ENCODE measurements around the gene STK24.

STK24 gene

DNA sequence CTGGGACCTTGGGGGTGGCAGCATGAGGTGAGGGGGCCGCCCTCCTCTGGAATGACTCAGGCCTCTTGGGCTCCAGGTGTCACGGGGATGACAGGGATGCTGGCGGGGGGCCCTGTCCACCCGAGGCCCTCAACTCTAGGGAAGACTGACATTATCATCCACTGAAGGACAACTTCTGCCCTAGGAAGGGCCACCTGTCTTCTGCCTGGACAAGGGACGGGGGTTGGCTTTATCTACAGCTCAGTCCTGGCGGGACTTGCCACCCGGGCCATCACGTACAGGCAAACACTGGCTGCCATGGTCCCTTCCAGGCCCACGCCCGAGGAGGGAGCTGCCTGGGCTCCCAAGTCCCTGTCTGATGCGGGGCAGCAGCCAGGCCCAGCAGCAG, 130.7 kb downstream of the STK24 start:
- no peak for DNase-seq

DNA sequence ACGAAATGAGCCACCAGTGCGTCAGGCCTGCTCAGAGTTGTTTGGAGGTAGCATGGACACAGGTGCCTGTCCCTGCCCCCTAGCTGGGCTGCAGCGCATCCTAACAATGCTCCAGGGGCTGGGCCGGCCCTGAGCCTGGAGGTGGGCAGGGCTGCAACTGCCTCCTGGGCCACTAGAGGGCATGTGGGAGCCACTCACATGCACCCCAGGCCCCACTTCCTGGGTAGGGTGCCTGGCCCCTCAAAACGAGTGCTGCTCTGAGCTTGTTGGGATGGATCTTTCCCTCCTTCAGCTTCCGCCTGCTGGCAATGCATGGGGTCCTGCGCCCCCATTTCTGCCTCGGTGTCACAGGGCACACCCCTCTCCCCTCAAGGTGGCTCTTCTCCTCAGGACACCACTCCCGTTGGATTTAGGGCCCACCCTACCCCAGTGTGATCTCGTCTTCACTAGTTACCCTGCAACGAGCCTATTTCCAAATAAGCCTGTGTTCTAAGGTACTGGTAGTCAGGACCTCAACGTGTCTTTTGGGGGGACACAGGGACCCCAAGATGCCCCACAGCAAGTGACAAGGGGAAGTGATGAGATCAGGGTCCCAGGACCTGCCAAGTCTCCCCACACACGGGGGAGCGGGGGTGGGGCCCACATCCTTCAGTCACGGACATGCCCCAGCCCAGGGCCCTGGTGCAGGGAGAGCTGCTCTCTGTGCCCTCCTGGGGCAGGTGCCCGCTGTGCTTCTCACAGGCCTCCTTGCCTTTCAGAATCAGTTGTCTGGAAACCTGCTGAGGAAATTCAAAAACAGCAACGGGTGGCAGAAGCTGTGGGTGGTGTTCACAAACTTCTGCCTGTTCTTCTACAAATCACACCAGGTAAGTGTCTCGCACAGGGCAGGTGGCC, 131.3 kb downstream of the STK24 start:
- peak; percentile 47 to 66 for DNase-seq

DNA sequence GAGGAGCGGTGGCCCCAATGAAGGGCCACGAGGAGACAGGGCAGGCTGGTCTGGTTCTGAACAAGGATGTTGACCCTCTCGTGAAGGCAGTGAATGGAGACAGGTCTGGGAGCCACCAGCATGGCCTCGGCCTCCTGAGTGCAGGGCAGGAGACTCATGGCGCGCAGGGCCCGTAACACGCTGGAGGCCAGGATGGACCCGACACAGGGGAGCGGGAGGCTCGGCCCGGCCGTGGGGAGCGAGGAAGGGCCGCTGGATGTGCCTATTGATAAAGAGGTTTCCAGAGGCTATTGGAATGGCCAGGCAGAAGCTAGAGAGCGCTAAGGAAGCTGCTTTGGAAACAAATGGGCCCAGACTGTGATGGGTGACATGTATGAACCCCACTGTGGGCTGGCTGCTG, 132.5 kb downstream of the STK24 start:
- DNase-seq, result no peak

DNA sequence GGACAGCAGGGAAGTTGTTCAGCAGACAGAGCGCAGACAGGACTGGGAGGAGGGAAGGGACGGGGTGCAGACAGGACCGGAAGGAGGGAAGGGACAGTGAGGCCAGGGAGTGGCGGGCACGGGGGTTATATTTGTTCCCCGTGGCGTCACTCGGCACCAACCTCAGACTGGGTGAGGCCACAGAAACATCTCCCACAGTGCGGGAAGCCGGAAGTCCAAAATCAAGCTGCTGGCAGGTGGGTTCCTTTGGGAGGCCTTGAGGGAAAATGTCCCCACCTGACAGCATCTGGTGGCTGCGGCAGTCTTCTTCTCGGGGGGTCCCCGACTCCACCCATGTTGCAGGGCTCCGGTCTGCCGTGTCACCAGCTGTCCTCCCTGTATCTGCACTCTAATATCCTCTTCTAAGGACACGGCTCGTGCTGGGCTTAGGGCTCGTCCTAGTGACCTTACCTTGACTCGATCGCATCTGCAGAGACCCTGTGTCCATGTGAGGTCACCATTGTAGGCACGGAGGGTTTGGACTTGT, 133.0 kb downstream of the STK24 start:
- DNase-seq, result no peak

DNA sequence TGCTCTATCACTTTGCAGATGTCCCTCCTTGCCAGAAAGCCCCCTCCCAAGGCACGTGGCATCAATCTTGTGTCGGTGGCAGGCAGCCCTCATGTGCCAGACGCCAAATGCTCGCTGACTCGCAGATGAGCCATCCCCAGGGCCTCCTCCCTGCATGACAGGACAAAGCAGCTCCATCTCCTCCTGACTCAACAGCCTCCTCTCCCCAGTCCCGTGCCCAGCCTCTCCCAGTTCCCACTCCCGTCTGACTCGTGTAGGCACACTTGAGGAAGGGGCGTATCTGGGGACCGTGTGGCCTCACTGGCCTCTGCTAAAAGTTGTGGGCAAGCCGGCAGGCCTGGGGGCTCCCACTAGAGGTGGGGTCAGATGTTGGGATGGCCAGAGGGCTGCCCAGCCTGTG, 133.6 kb downstream of the STK24 start:
- DNase-seq, result no peak

DNA sequence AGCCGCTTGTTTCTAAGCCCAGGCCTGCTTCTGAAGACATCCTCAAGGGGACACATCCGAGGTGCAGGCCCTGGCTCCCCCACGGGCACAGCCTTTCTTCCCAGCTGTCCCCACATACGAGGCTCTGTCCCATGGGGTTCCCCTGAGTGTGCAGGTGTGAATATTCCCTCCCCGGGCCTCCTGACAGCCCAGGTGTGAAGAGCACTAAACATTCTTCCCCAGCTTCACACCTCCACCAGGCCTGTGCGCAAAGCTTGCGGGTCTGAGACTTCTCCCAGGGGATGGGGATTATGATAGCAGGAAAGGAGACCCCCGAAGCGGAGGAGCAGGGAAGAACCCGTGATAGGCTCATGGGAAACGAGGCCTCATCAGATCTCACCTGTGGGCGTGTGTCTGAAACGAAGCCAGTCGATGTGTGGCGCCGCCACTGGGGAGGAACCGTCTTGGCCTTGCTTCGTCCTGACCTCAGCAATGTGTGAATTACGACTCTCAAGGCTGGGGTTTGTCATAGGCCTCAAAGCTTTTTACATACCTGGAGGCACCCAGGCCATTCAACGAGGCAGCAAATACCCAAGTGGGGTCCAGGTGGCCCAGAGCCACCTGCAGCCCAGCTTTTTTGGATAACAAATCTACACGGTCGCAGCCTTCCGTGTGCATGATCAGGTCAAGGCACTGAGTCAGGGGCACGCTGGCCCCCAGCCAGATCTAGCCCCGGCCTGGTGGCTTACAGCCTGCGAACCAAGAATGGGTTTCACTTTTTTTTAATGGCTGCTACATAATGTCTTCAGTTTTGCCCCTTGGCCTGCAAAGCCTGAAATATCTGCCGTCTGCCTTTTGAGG, 134.3 kb downstream of the STK24 start:
- no peak for DNase-seq

DNA sequence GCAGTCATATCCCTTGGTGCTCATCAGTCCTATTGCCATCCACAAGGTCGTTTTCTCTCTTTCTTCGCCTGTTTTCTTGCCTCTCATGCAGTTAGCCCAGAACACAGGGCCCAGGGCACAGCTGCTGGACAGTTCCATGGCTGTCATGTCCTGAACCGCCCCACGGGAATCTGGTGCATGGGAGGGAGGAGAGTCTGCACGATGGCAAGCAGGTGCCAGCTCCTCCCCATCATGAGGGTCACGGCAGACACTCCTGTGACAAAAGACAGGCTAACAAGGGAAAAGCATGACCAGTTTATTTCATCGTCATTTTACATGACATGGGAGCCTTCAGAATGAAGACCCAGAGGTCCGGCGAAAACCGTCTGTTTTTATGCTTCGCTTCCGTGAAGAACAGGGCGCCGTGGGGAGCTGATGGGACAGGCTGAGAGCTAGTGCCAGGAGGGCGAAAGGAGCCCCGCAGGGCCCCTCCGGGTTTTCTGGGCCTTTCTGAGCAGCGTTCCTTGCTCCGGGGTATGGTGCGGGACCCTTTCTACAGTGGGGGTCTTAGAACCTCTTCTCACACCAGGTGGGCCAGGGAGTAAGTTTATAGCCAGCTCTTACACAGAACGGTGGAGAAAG, 135.7 kb downstream of the STK24 start:
- DNase-seq, result no peak

DNA sequence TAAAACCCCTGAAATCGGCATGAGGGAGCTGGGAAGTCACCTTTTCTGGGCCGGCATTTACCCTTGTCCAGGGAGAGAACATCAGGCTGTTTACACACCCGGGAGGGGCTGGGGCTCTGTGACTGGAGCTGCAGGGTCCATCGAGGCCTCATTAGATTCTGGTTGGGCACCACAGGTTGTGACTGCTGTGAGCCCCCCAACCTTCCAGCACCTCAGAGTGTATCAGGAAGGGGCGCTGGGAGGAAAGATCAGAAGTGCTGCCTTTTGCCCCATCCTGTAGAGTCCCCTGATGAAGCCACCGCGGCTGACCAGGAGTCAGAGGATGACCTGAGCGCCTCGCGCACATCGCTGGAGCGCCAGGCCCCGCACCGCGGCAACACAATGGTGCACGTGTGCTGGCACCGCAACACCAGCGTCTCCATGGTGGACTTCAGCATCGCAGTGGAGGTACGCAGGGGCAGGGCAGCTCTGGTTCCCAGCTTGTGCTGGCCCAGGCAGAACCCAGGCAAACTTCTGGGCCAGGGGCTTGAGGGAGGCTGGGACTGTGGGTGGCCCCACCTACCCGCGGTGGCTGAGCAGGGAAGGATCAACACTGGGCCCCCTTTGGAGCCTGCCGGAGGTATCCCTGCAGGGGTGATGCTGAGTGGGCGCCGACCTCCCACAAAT, 136.4 kb downstream of the STK24 start:
- DNase-seq, result no peak

DNA sequence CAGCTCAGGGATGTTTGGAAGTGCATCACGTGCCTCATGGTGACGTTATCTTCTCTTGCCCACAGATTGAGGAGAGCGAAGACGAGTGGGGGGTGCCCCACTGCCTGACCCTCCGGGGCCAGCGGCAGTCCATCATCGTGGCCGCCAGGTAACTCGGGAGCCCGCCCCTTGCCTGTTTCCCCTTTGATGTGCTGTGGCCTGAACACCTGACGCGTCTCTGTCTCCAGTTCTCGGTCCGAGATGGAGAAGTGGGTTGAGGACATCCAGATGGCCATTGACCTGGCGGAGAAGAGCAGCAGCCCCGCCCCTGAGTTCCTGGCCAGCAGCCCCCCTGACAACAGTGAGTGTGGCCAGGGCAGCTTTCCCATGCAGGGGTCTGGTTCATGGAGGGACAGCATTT, 137.0 kb downstream of the STK24 start:
- no peak for DNase-seq

DNA sequence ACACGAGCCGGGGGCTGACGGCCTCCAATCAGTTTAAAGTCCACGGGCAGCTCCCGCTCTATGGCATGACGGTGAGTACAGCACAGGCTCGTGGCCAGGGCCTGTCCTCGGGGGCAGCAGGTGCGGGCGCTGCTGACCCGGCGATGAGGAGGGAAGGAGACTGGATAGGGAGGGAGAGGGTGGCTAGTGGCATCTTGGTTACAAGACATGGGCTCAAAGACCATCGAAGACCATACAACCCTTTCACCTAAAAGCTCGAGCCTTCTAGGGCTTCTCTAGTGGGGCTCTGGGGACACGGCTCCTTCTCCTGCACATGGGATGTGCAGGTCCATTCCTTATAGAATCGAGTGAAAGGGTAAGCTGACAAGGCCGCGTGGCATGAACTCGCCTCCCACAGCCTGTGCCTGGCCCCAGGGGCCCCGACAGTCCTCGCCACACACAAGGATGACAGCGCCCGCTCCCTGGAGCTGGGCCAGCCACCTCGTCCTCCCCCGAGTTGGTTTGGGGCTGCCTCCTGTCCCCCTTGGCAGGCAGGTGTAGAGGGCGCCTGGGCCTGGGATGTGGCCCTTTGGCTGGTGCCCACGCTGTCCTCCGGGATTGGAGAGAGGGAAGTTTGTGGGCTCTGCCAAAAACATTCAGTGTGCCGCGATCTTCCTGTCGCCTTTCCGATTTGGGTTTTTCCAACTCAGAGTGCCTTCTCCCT, 137.6 kb downstream of the STK24 start:
- DNase-seq, result no peak

DNA sequence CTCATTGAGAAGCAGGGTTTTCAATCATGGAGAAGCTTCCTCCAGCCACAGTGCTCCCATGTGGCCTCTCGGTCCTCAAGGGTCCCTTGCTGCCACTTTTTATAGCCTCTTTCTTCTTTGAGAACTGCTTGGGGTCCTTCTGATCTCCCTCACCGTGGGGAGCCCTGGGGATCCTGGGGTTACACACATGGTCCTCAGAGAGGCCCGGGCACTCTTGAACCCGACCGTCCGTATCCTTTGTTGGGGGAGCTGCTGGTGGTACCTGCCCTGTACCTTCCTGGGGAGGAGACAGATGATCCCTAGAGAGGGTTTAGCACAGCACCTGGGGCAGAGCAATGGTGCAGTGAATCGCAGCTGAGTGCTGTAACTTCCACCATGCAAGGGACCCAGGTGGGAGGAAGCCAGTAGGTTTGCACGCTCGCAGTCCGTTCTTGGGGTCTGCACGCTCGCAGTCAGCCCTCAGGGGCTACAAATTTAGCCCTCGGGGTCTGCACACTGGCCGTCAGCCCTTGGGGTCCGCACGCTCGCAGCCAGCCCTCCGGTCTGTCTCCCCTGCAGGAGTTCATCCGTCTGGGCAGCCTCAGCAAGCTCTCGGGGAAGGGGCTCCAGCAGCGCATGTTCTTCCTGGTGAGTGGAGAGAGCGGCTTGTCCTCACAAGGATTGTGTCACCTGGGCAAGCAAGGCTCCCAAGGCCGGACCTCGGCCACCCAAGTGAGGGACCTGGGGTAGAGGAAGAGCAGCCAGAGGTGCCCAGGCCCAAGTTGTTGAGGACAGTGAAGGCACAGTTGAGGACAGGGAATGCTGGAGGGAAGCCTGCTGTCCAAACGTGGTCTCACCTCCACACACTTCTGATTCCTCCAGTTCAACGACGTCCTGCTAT, 138.4 kb downstream of the STK24 start:
- no peak for DNase-seq

DNA sequence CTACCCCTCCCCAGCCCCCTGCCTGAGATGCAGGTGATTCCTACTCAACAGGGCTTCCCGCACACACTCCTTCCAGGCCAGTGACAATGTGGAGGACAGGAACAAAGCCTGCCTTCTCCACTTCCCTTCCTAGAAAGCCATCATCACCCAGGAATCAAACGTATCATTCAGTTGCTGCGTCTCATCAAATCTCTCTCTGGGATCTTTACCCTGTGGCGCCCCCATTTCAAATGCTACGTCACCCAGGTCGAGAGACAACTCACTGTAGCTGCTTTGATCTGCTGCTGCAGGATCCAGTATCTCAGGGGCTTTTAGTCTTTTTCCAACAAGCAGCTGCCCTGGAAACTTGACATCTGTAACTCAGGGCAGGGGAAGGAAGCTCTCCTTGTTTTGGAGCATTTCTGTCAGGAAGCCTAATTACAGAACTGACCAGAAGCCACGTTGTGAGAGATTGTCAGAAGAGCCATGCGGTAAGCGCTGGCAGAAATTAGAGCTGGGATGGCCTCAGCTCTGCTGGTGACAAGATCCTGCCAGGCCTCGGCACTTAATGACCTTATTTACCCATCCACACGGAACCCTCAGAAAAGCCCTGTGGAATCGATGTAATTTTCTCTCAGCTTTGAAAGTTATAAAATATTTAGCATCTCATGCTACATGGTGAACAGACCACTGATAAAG, 140.5 kb downstream of the STK24 start:
- no peak for DNase-seq

DNA sequence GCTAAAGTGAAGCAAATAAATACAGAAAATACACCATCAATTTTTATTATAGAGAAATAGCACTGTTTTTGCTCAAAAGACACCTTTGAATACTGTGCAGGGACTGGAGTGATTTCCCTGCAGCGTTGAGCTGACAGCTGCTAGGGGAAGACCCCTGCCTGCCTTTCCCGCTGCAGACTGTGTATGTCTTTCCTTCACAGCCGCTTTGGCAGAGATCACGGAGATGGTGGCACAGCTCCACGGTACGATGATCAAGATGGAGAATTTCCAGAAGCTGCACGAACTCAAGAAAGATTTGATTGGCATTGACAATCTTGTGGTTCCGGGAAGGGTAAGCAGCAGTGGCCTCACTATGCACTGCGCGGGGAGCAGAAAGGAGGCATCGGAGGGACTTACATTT, 141.5 kb downstream of the STK24 start:
- DNase-seq, result no peak

DNA sequence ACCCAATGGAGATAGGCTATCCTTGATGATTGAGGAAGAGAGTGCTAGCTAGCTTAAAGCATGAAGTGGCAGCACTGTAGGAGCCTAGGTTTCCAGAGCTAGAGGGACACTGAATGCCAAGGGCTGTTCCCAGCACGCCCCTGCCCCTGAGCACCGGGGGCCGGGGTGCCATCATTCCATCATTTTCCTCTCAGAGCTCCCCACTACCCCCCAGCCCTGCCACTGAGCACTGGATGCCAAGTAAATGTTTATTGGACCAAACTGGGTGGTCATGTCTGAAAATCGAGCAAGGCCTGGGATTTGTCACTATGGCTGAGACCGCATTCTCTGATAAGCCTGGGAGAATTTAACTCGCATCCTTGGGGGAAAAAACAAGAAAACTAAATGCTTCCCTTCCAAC, 142.8 kb downstream of the STK24 start:
- no peak for DNase-seq

DNA sequence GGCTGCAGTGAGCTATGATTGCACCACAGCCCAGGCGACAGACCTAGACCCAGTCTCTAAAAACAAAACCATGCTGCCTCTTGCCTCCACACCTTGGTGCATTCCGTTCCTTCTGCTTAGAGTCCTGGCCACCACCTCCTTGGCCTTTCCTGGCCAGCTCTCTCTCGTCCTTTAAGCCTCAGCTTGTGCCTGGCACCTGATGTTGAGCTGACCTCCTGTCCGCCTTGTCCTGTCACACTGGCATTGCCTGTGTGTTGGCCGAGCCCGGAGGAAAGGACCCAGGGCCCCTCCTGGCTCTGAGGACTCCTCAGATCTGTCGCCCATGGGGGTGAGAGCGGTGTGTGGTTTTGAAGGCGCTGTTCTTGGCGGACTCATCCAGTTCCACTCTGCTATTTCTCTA, 143.3 kb downstream of the STK24 start:
- no peak for DNase-seq

DNA sequence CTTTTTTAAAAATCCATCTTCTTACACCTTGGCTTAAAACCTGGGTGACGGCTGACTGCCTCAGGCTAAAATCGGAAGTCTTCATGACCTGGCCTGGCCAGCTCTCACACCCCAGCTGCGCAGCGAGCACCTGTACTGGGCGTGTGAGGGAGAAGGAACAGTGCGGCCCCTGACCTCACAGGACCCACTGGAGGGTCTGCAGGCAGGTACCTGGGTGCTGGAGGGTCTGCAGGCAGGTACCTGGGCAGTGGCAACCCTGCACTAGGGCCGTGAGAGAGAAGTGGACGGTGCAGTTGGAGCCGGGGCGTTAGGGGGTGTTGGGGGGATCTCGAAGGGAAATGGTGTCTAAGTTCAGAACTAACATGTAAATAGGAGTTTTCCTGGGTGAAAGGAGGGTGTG, 144.3 kb downstream of the STK24 start:
- DNase-seq, result no peak

DNA sequence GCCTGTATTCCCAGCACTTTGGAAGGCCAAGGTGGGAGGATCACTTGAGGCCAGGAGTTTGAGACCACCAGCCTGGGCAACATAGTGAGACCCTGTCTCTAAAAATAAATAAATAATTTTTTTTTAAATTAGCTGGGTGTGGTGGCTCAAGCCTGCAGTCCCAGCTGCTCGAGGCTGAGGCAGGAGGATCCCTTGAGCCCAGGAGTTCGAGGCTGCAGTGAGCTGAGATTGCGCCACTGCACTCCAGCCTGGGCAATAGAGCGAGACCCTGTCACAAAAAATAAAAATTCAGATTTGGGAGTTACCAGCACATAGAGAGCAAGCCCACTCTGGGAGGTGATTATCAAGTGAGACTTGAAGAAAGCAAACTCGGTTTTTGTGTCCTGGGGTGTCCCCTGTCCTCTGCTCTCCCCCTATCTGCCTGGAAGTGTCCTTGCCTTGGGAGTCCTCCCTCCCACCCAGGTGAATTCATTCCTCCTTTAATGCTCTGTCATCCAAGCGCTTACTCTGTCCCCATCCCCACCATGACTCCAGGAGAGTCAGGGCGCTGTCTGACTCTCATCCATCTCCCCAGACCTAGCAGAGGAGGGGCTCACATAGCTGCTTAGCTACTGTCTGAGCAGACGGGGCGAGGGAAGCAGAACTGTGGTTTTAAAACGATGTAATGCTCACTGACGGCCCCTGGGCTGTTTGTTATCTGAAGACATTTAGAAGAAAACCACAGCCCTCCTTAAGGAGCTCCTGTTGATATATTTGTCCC, 146.8 kb downstream of the STK24 start:
- DNase-seq, result no peak

DNA sequence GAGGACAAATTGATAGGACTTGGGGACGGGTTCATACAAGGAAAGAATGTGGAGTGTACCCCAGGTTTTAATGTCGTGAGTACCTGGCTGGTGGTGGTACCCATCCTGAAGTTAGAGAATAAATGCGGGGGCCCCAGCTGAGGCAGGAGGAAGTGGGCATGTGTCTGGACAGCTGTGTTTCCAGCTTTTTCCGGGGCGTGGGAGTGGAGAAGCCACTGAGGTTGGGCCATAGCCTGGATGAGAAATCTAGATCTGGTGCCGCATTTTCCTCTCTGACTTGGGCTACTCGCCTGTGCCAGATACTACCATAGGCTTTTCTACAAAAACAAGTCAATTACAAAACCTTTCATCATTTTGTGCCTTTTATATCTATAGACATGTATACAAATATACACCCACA, 147.4 kb downstream of the STK24 start:
- DNase-seq, result no peak

DNA sequence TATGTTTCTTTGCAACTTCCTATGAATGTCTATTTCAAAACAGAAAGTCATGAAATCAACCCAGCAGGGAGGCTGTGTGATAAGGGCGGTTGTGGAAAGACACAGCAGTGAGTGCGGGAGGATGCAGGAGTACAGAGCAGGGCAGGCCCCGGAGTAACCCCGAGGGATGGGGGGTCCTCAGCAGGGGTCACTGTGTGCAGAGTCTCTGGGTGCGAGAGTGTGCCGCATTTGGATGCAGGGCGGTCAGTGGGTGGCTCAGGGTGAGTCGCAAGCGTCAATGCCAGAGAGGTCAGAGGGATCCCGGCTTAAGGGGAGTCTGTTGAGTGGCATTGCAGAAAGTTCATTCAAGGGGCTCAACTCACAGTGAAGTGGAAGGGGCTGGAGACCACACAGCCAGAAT, 147.8 kb downstream of the STK24 start:
- DNase-seq, result no peak

Data from Kasumi-1 (cell line).